ENCODE results near the gene NFATC2. TPM values are rescaled to one million over a fixed set of nuclear protein-coding genes. Genes with fewer than 3 reads are reported as not detected.

Gene NFATC2
- total RNA-seq, 1 experiment from 2014 or later = not detected

GRCh38 chr20:51430198-51430950, 112.1 kb downstream of the NFATC2 start:
- no peaks in the 10 kb centered on the region for H3K9me3 ChIP-seq (replicated peaks)
- H3K4me1 ChIP-seq (replicated peaks) = 0 out of 2 replicates have a peak, but pooled peaks cover 5% of the 10 kb centered on the region
- H3K27me3 ChIP-seq (replicated peaks) = no peaks in the 10 kb centered on the region
- no peaks in the 10 kb centered on the region for H3K36me3 ChIP-seq
- H3K4me3 ChIP-seq = no peak overlapping the region
- no peak for DNase-seq (ENCODE audit: low read depth in 1 of 2, low spot score in 2 of 2)
- H3K27ac ChIP-seq = no peak overlapping the region

GRCh38 chr20:51429696-51430095, 112.8 kb downstream of the NFATC2 start:
- Histone ChIP-seq H3K4me1 (replicated peaks) (0 out of 2 replicates have a peak, but pooled peaks cover 5% of the 10 kb centered on the region), H3K27ac (no peak overlapping the region), H3K4me3 (no peak overlapping the region), H3K9me3 (replicated peaks) (no peaks in the 10 kb centered on the region), H3K27me3 (replicated peaks) (no peaks in the 10 kb centered on the region), H3K36me3 (no peaks in the 10 kb centered on the region)
- no peak for DNase-seq (ENCODE audit: low read depth in 1 of 2, low spot score in 2 of 2)

GRCh38 chr20:51429144-51429482, 113.4 kb downstream of the NFATC2 start:
- Histone ChIP-seq H3K36me3 (no peaks in the 10 kb centered on the region), H3K27me3 (replicated peaks) (no peaks in the 10 kb centered on the region), H3K9me3 (replicated peaks) (no peaks in the 10 kb centered on the region), H3K27ac (no peak overlapping the region), H3K4me1 (replicated peaks) (0 out of 2 replicates have a peak, but pooled peaks cover 5% of the 10 kb centered on the region), H3K4me3 (no peak overlapping the region)
- no peak for DNase-seq (ENCODE audit: low read depth in 1 of 2, low spot score in 2 of 2)

GRCh38 chr20:51428401-51429143, 113.9 kb downstream of the NFATC2 start:
- H3K27ac ChIP-seq = no peak overlapping the region
- no peak for DNase-seq (ENCODE audit: low read depth in 1 of 2, low spot score in 2 of 2)
- H3K27me3 ChIP-seq (replicated peaks) = no peaks in the 10 kb centered on the region
- 0 out of 2 replicates have a peak, but pooled peaks cover 5% of the 10 kb centered on the region for H3K4me1 ChIP-seq (replicated peaks)
- no peaks in the 10 kb centered on the region for H3K9me3 ChIP-seq (replicated peaks)
- H3K36me3 ChIP-seq = no peaks in the 10 kb centered on the region
- H3K4me3 ChIP-seq = no peak overlapping the region

GRCh38 chr20:51427651-51428291, 114.7 kb downstream of the NFATC2 start:
- H3K4me3 ChIP-seq = no peak overlapping the region
- H3K9me3 ChIP-seq (replicated peaks) = no peaks in the 10 kb centered on the region
- no peak overlapping the region for H3K27ac ChIP-seq
- H3K27me3 ChIP-seq (replicated peaks) = no peaks in the 10 kb centered on the region
- 0 out of 2 replicates have a peak, but pooled peaks cover 5% of the 10 kb centered on the region for H3K4me1 ChIP-seq (replicated peaks)
- DNase-seq (ENCODE audit: low read depth in 1 of 2, low spot score in 2 of 2) = no peak
- no peaks in the 10 kb centered on the region for H3K36me3 ChIP-seq

GRCh38 chr20:51426718-51427650, 115.5 kb downstream of the NFATC2 start:
- H3K4me1 ChIP-seq (replicated peaks) = 0 out of 2 replicates have a peak, but pooled peaks cover 5% of the 10 kb centered on the region
- no peaks in the 10 kb centered on the region for H3K9me3 ChIP-seq (replicated peaks)

GRCh38 chr20:51425347-51426106, 117.0 kb downstream of the NFATC2 start:
- Histone ChIP-seq H3K9me3 (replicated peaks) (no peaks in the 10 kb centered on the region), H3K4me1 (replicated peaks) (0 out of 2 replicates have a peak, but pooled peaks cover 5% of the 10 kb centered on the region), H3K27ac (no peak overlapping the region), H3K27me3 (replicated peaks) (no peaks in the 10 kb centered on the region), H3K4me3 (no peak overlapping the region), H3K36me3 (no peaks in the 10 kb centered on the region)
- no peak for DNase-seq (ENCODE audit: low read depth in 1 of 2, low spot score in 2 of 2)

More at GRCh38 chr20:51426718-51427650, 115.5 kb downstream of the NFATC2 start:
- no peak overlapping the region for H3K4me3 ChIP-seq
- H3K27me3 ChIP-seq (replicated peaks) = no peaks in the 10 kb centered on the region
- DNase-seq (ENCODE audit: low read depth in 1 of 2, low spot score in 2 of 2) = no peak
- no peaks in the 10 kb centered on the region for H3K36me3 ChIP-seq
- no peak overlapping the region for H3K27ac ChIP-seq

GRCh38 chr20:51424270-51425117, 118.0 kb downstream of the NFATC2 start:
- H3K9me3 ChIP-seq (replicated peaks) = no peaks in the 10 kb centered on the region
- DNase-seq (ENCODE audit: low read depth in 1 of 2, low spot score in 2 of 2) = no peak
- H3K27me3 ChIP-seq (replicated peaks) = no peaks in the 10 kb centered on the region
- 0 out of 2 replicates have a peak, but pooled peaks cover 5% of the 10 kb centered on the region for H3K4me1 ChIP-seq (replicated peaks)
- no peak overlapping the region for H3K4me3 ChIP-seq
- no peak overlapping the region for H3K27ac ChIP-seq
- H3K36me3 ChIP-seq = no peaks in the 10 kb centered on the region

GRCh38 chr20:51423810-51424209, 118.7 kb downstream of the NFATC2 start:
- Histone ChIP-seq H3K27ac (no peak overlapping the region), H3K9me3 (replicated peaks) (no peaks in the 10 kb centered on the region), H3K27me3 (replicated peaks) (no peaks in the 10 kb centered on the region), H3K36me3 (no peaks in the 10 kb centered on the region), H3K4me3 (no peak overlapping the region), H3K4me1 (replicated peaks) (0 out of 2 replicates have a peak, but pooled peaks cover 5% of the 10 kb centered on the region)
- DNase-seq (ENCODE audit: low read depth in 1 of 2, low spot score in 2 of 2) = no peak

GRCh38 chr20:51423290-51423667, 119.2 kb downstream of the NFATC2 start:
- Histone ChIP-seq H3K9me3 (replicated peaks) (no peaks in the 10 kb centered on the region), H3K27me3 (replicated peaks) (no peaks in the 10 kb centered on the region), H3K27ac (no peak overlapping the region), H3K36me3 (no peaks in the 10 kb centered on the region), H3K4me3 (no peak overlapping the region), H3K4me1 (replicated peaks) (0 out of 2 replicates have a peak, but pooled peaks cover under 1% of the 10 kb centered on the region)
- no peak for DNase-seq (ENCODE audit: low read depth in 1 of 2, low spot score in 2 of 2)

- Histone ChIP-seq H3K4me3 (no peak overlapping the region), H3K36me3 (no peaks in the 10 kb centered on the region), H3K27me3 (replicated peaks) (no peaks in the 10 kb centered on the region), H3K4me1 (replicated peaks) (no peaks in the 10 kb centered on the region), H3K9me3 (replicated peaks) (no peaks in the 10 kb centered on the region), H3K27ac (no peak overlapping the region)
- DNase-seq (ENCODE audit: low read depth in 1 of 2, low spot score in 2 of 2) = no peak
Measured at GRCh38 chr20:51422514-51423289, 119.8 kb downstream of the NFATC2 start.
